H9 (cell line): Measurements from ENCODE around the gene SPP1. TPM values are rescaled to one million over a fixed set of nuclear protein-coding genes. Genes with fewer than 3 reads are reported as not detected.

ENCODE experiments used
- DNase-seq: peaks from one replicate; pipeline ENCODE4 v3.0.0-alpha.2; 2017
- H2AFZ ChIP-seq: one replicate; pipeline ENCODE4 v1.6.1; 2013; ENCODE audit warnings: mild to moderate bottlenecking, low read length, control low read depth, moderate library complexity
- H2AK5ac ChIP-seq: 2 replicates; pipeline ENCODE4 v1.6.1; 2013; ENCODE audit warnings: low read length, control low read depth, mixed read lengths; ENCODE audit not compliant: insufficient read length
- H2BK120ac ChIP-seq: one replicate; pipeline ENCODE4 v1.6.1; 2013; ENCODE audit warnings: low read depth, mild to moderate bottlenecking, low read length, control low read depth, inconsistent platforms; ENCODE audit not compliant: poor library complexity, severe bottlenecking
- H2BK12ac ChIP-seq: 2 replicates; pipeline ENCODE4 v1.6.1; 2013; ENCODE audit warnings: low read length, control low read depth, mixed read lengths, low read depth; ENCODE audit not compliant: insufficient read length
- H2BK15ac ChIP-seq: 2 replicates; pipeline ENCODE4 v1.6.1; 2013; ENCODE audit warnings: low read depth, low read length, control low read depth
- H2BK20ac ChIP-seq: one replicate; pipeline ENCODE4 v1.6.1; 2013; ENCODE audit warnings: low read depth, mild to moderate bottlenecking, low read length, control low read depth, inconsistent platforms; ENCODE audit not compliant: poor library complexity, severe bottlenecking
- H2BK5ac ChIP-seq: 2 replicates; pipeline ENCODE4 v1.6.1; 2013; ENCODE audit warnings: low read length, control low read depth, mixed read lengths; ENCODE audit not compliant: insufficient read length
- H3K14ac ChIP-seq: 2 replicates; pipeline ENCODE4 v1.6.1; 2013; ENCODE audit warnings: low read length, control low read depth; ENCODE audit not compliant: insufficient read depth
- H3K18ac ChIP-seq: 2 replicates; pipeline ENCODE4 v1.6.1; 2013; ENCODE audit warnings: low read depth, mild to moderate bottlenecking, mixed read lengths, low read length, control low read depth; ENCODE audit not compliant: insufficient read length
- H3K23ac ChIP-seq: 2 replicates; pipeline ENCODE4 v1.6.1; 2013; ENCODE audit warnings: low read length, control low read depth, mixed read lengths, low read depth; ENCODE audit not compliant: insufficient read length
- H3K23me2 ChIP-seq: 2 replicates; pipeline ENCODE4 v1.6.1; 2013; ENCODE audit warnings: low read depth, mild to moderate bottlenecking, mixed read lengths, low read length, control low read depth; ENCODE audit not compliant: insufficient read length, poor library complexity, severe bottlenecking
- H3K27ac ChIP-seq: 2 replicates; pipeline ENCODE4 v1.5.1; 2013; ENCODE audit warnings: low read length, control low read depth, mixed read lengths, low read depth; ENCODE audit not compliant: insufficient read length
- H3K27me3 ChIP-seq: 2 replicates; pipeline ENCODE4 v1.6.1; 2013; ENCODE audit warnings: low read length, control low read depth, inconsistent platforms; ENCODE audit not compliant: insufficient read depth
- H3K4ac ChIP-seq: 2 replicates; pipeline ENCODE4 v1.6.1; 2013; ENCODE audit warnings: low read depth, mild to moderate bottlenecking, control low read depth, inconsistent platforms, low read length, moderate library complexity
- H3K4me1 ChIP-seq: 2 replicates; pipeline ENCODE4 v1.6.1; 2013; ENCODE audit warnings: low read length, control low read depth, inconsistent platforms; ENCODE audit not compliant: insufficient read depth
- H3K4me2 ChIP-seq: 2 replicates; pipeline ENCODE4 v1.6.1; 2013; ENCODE audit warnings: low read length, control low read depth, mixed read lengths; ENCODE audit not compliant: insufficient read length, insufficient read depth
- H3K56ac ChIP-seq: 2 replicates; pipeline ENCODE4 v1.6.1; 2013; ENCODE audit warnings: low read depth, mild to moderate bottlenecking, mixed read lengths, low read length, control low read depth; ENCODE audit not compliant: insufficient read length
- H3K79me1 ChIP-seq: 2 replicates; pipeline ENCODE4 v1.6.1; 2013; ENCODE audit warnings: low read depth, mild to moderate bottlenecking, moderate library complexity, low read length, control low read depth, inconsistent platforms; ENCODE audit not compliant: insufficient read depth, poor library complexity, severe bottlenecking
- H3K79me2 ChIP-seq: 2 replicates; pipeline ENCODE4 v1.6.1; 2013; ENCODE audit warnings: low read length, control low read depth, inconsistent platforms; ENCODE audit not compliant: insufficient read depth
- H3K9ac ChIP-seq: 2 replicates; pipeline ENCODE4 v1.6.1; 2013; ENCODE audit warnings: low read length, control low read depth, mixed read lengths; ENCODE audit not compliant: insufficient read length; ENCODE audit errors: extremely low read depth
- H3K9me3 ChIP-seq: one replicate; pipeline ENCODE4 v1.6.1; 2013; ENCODE audit warnings: low read depth, low read length, inconsistent platforms; ENCODE audit not compliant: control insufficient read depth
- H3T11ph ChIP-seq: one replicate; pipeline ENCODE4 v1.6.1; 2013; ENCODE audit warnings: mild to moderate bottlenecking, low read length, control low read depth, inconsistent platforms
- H4K20me1 ChIP-seq: one replicate; pipeline ENCODE4 v1.6.1; 2013; ENCODE audit not compliant: control insufficient read depth, insufficient read length, insufficient read depth
- H4K5ac ChIP-seq: 2 replicates; pipeline ENCODE4 v1.6.1; 2013; ENCODE audit warnings: low read depth, mild to moderate bottlenecking, mixed read lengths, low read length, control low read depth; ENCODE audit not compliant: insufficient read length
- H4K8ac ChIP-seq: replicated peaks from 2 replicates; pipeline ENCODE4 v1.6.1; 2013; ENCODE audit warnings: low read length, control low read depth, mixed read lengths, low read depth; ENCODE audit not compliant: insufficient read length
- H4K91ac ChIP-seq: 2 replicates; pipeline ENCODE4 v1.6.1; 2013; ENCODE audit warnings: low read depth, mild to moderate bottlenecking, moderate library complexity, mixed read lengths, low read length, control low read depth; ENCODE audit not compliant: insufficient read length
- H3K27ac Mint-ChIP-seq, 3 experiments: 2 replicates in 2 of 3; 3 replicates in 1 of 3; pipeline ENCODE4 v1.8.0; 2020 to 2021; ENCODE audit warnings: mixed read lengths in 3 of 3, mild to moderate bottlenecking in 1 of 3, moderate library complexity in 1 of 3
- H3K27me3 Mint-ChIP-seq: 2 replicates; pipeline ENCODE4 v1.8.0; 2021; ENCODE audit warnings: low read depth, mild to moderate bottlenecking, moderate library complexity, mixed read lengths
- H3K36me3 Mint-ChIP-seq, 3 experiments: 2 replicates in 2 of 3; 3 replicates in 1 of 3; pipeline ENCODE4 v1.8.0; 2020 to 2021; ENCODE audit warnings: low read depth in 3 of 3, mixed read lengths in 3 of 3; ENCODE audit not compliant: insufficient read depth in 1 of 3
- H3K4me1 Mint-ChIP-seq, 2 experiments: 2 replicates each; pipeline ENCODE4 v1.8.0; 2020; ENCODE audit warnings: mixed read lengths in 2 of 2
- H3K4me3 Mint-ChIP-seq, 2 experiments: 2 replicates in 1 of 2; 3 replicates in 1 of 2; pipeline ENCODE4 v1.8.0; 2020 to 2021; ENCODE audit warnings: mild to moderate bottlenecking in 2 of 2, mixed read lengths in 2 of 2, moderate library complexity in 1 of 2
- H3K9me3 Mint-ChIP-seq, 2 experiments: 2 replicates in 1 of 2; 3 replicates in 1 of 2; pipeline ENCODE4 v1.8.0; 2020; ENCODE audit warnings: mild to moderate bottlenecking in 2 of 2, mixed read lengths in 2 of 2, moderate library complexity in 1 of 2
- whole genome bisulfite sequencing: extraction: QIAGEN DNeasy Blood & Tissue Kit; methylation state at CpG from one replicate; pipeline ENCODE4 v1.1.7; 2013; ENCODE audit warnings: missing lambda C conversion rate, low lambda C conversion rate, mixed read lengths; ENCODE audit not compliant: insufficient read length; ENCODE audit errors: extremely low coverage; 5-methylcytosine and 5-hydroxymethylcytosine counted together
- total RNA-seq: library from RNA; stranded (reverse); gene quantifications from 2 replicates; pipeline ENCODE4 v1.2.1, GENCODE V29; 2021
- TF ChIP-seq, protein P1 (sequence below): fragments of 200-600 bp; sonication (generic); conservative IDR thresholded peaks from 3 replicates; pipeline ENCODE4 v1.8.0; 2021; ENCODE audit warnings: antibody characterized with exemption, mild to moderate bottlenecking

SPP1 gene
- total RNA-seq, 1 experiment from 2014 or later = 13.2 TPM

DNA sequence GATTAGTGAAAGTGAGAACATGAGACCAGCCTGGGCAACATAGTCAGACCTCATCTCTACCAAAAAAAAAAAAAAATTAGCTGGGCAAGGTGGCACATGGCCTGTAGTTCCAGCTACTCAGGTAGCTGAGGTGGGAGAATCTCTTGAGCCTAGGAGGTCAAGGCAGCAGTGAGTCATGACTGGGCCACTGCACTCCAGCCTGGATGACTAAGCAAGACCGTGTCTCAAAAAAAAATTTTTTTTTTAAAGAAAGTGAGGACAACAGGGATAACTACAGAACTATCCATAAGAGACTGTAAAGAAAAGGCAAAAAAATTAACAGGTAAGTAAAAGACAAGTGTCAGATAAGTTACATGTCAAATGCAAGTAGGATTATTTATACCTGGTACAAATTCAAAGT is 13.5 kb upstream of the SPP1 start:
- TF ChIP-seq, protein P1, sequence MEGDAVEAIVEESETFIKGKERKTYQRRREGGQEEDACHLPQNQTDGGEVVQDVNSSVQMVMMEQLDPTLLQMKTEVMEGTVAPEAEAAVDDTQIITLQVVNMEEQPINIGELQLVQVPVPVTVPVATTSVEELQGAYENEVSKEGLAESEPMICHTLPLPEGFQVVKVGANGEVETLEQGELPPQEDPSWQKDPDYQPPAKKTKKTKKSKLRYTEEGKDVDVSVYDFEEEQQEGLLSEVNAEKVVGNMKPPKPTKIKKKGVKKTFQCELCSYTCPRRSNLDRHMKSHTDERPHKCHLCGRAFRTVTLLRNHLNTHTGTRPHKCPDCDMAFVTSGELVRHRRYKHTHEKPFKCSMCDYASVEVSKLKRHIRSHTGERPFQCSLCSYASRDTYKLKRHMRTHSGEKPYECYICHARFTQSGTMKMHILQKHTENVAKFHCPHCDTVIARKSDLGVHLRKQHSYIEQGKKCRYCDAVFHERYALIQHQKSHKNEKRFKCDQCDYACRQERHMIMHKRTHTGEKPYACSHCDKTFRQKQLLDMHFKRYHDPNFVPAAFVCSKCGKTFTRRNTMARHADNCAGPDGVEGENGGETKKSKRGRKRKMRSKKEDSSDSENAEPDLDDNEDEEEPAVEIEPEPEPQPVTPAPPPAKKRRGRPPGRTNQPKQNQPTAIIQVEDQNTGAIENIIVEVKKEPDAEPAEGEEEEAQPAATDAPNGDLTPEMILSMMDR = no peak
- Mint-ChIP-seq H3K4me1 (no peaks in the 10 kb centered on the region), H3K27me3 (peaks cover 8% of the 10 kb centered on the region), H3K27ac (no peak overlapping the region), H3K4me3 (no peak overlapping the region), H3K9me3 (no peaks in the 10 kb centered on the region; a peak in 1 of 5 replicates), H3K36me3 (no peaks in the 10 kb centered on the region)
- DNase-seq = no peak
- no peaks in the 10 kb centered on the region for H3K23me2 ChIP-seq
- H4K5ac ChIP-seq = no peak overlapping the region
- no peak overlapping the region for H2BK5ac ChIP-seq
- H3K18ac ChIP-seq = no peak overlapping the region
- no peaks in the 10 kb centered on the region for H4K20me1 ChIP-seq
- H4K91ac ChIP-seq = no peak overlapping the region
- H3K4ac ChIP-seq = no peak overlapping the region
- H3K9ac ChIP-seq = no peak overlapping the region
- H3K4me1 ChIP-seq = no peaks in the 10 kb centered on the region
- H3K27me3 ChIP-seq = no peaks in the 10 kb centered on the region
- no peak overlapping the region for H4K8ac ChIP-seq
- H3K79me1 ChIP-seq = no peaks in the 10 kb centered on the region
- no peak overlapping the region for H2BK15ac ChIP-seq
- H2AK5ac ChIP-seq = no peak overlapping the region
- no peak overlapping the region for H2BK20ac ChIP-seq
- WGBS = no CpG with 5 or more reads among the region's 1 CpG
- no peaks in the 10 kb centered on the region for H3K79me2 ChIP-seq
- no peak overlapping the region for H3K27ac ChIP-seq
- H2BK120ac ChIP-seq = no peak overlapping the region
- no peak overlapping the region for H2AFZ ChIP-seq
- H3K56ac ChIP-seq = no peak overlapping the region
- no peaks in the 10 kb centered on the region for H3K9me3 ChIP-seq
- H3K23ac ChIP-seq = no peak overlapping the region
- no peak overlapping the region for H3K14ac ChIP-seq
- no peak overlapping the region for H3K4me2 ChIP-seq
- no peak overlapping the region for H3T11ph ChIP-seq
- no peak overlapping the region for H2BK12ac ChIP-seq
